Stimulated activated CD8-positive, alpha-beta memory T cell treated with anti-CD3 and anti-CD28 coated beads, Interleukin-7, amount 100 ng/mL, for 48 hours (primary cell): Measurements from ENCODE around the gene MED8.

Experiments
- DNase-seq, 2 donors: peaks; one replicate each; pipeline ENCODE4 v3.0.0-alpha.2; 2020; ENCODE audit warnings: low read depth in 1 of 2; ENCODE audit errors: extremely low read depth in 1 of 2

The MED8 gene

DNA sequence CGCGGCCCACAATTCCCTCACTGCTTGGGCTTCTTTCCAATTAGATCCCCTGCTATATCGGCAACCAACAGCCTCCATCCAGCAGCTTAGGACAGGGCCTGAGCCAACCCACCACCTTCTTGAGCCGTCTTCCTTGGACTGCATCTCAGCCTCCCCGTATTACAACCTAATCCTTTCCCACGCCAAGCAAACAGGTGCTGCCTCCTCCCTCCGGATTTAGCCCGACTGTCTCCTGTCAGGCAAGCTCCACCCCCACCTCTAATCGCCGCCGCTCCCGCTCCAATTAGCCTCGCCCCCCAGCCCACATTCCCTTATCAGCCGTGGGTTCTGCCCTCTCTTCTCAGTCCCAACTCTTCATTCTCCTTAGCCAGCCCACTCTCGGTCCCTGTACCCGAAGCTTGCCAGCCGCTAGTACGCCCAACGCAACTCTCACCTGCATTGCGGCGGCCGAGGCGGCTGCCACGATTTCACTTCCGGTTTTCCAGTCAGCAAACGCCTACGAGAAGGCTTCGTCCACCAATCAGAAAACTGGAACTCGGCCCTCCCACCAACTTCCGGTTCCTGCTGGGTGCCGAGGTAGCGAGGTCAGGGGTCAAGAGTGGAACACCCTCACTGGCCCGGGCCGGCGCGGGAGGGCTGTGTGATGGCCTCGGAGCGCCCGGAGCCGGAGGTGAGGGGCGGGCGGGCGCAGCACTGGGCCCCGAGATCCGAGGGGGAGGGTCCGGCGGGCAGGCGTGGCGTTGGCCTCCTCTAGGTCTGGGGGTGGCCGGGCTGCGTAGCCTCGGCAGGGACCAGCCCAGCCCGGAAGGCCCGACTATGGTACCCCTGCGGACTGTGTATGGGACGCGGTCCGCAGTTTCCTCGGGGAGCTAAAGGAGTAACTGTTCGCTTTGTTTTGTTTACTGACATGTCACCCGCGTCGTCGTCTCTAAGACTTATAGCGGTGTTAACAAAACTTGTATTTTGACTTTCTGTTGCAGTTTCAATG lies at the start of gene MED8, which contains the start of gene SZT2:
TSS of gene MED8 (minus strand) at position 475 of the 988 bp plus-strand sequence. CDS start at position 439, 36 bp downstream.
TSS of gene SZT2 (plus strand) at position 574 of the 988 bp plus-strand sequence. CDS start at position 644, 70 bp downstream.
- DNase-seq, result peak; percentile 84 to 91

DNA sequence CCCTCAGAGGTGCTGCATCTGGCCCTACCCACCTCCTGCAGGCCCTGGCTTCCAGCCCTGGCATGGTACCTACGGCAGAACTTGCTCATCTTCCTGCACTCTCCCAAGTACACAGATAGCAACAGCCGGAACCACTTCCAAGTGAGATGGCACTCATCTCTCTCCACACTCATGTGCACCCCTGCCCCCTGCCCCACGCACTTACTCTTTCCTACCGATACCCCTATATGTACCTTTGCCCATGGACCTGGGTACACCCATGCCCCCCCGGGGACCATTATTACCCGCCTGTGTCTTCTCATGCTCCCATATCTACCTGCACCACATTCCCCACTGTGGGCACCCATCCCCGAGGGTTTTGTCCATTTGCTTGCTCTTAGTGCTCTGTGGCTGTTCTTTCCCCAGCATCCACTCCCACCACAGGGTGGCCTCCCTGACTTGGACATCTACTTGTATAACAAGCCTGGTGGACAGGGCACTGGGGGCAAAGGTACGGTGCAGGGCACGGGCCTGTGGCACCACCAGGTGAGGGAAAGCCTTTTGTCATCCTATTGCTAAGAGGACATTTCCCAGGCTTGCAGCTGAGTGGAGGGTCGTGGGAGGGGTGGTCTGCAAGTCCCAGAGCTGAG lies 49.5 kb upstream of the MED8 start:
- no peak for DNase-seq

DNA sequence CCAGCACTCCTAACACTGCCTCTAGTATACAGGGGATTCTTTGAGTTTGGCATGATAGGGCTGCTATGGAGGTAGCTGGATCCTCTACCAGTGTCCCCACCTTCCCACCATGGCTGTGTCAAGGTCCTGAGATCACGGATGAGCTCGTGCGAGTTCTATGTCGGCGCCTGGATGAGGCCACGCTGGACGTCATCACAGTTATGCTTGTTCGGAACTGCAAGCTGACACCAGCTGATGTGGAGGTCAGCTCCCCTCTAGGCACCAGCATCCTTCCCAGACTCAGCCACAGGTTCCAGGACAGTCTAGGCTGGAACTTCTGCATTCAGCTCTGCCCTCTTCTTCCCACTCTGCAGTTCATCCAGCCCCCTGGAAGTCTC lies 49.0 kb upstream of the MED8 start:
- DNase-seq, result no peak

DNA sequence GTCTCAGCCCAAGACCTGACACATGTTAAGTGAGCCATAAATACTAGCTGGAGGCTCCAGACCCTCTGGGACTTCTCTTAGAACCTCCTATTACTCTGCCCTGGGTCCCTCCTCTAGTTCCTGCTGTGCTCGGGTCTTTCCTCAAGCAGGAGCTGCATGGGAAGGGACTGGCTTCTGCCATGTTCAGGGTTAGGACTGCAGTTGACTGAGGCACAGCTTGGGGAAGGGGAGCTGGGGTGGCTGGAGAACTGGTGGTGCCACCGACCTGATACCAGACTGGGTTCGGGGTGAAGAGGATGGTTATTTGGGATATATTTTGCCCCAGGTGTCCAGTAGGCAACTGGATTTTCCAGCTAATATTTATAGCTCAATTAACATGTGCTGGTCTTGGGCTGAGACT lies 48.4 kb upstream of the MED8 start:
- DNase-seq, result no peak

DNA sequence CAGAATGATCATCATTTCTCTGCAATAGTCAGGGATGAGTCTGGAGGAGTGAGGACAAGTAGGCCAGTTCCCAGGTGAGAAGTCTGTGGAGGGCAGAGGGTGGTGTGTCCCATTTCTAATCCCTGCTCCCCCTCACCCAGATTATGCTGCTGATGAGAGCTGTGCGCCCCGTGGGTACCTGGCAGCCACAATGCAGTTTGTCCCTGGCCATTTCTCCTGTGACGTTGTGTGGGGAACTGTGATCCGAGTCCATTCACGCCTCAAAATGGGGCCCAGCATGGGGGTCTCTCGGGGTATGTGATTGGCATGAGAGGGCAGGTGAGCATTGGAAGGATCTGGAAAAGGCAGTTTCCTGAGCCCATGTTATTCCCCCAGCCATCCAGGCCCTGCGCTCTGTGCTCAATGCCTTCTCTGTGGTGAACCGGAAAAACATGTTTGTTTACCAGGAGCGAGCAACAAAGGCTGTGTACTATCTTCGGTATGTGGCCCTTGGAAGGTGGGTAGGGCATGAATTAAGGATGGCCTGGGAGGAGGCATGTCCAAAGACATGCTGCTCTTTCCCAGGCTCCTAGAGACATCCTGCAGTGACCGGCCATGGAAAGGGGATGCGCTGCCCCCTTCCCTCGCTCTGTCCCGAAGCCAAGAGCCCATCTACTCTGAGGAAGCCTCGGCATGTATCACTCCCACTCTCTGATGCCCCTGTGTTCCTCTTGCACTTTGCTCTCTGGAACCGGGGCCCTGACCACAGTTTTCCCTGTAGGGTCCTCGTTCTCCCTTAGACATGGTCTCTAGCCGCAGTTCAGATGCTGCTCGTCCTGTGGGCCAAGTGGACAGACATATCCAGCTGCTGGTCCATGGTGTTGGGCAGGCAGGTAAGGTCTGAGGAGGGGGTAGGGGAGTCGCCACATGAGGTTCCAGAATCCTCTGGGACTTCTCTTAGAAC lies 47.7 kb upstream of the MED8 start:
- DNase-seq, result no peak

DNA sequence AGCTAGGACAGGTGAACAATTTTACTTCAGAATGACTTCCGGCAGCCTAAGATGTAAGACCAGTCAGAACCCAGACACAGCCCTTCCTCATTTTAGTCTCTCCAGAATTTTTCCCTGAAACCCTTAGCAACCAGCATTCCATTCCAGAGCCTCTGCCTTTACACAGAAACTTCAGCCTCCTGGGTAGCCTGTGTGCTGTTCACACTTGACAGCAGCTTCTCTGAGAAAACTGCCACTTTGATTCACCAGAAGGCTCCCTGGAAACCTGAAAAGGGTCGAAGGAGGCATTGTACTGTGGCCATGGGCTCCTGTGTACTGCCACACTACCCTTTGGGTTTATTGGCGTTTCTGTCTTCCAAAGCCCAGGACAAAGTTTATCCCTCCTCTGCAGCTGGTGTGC lies 46.8 kb upstream of the MED8 start:
- DNase-seq, result no peak

DNA sequence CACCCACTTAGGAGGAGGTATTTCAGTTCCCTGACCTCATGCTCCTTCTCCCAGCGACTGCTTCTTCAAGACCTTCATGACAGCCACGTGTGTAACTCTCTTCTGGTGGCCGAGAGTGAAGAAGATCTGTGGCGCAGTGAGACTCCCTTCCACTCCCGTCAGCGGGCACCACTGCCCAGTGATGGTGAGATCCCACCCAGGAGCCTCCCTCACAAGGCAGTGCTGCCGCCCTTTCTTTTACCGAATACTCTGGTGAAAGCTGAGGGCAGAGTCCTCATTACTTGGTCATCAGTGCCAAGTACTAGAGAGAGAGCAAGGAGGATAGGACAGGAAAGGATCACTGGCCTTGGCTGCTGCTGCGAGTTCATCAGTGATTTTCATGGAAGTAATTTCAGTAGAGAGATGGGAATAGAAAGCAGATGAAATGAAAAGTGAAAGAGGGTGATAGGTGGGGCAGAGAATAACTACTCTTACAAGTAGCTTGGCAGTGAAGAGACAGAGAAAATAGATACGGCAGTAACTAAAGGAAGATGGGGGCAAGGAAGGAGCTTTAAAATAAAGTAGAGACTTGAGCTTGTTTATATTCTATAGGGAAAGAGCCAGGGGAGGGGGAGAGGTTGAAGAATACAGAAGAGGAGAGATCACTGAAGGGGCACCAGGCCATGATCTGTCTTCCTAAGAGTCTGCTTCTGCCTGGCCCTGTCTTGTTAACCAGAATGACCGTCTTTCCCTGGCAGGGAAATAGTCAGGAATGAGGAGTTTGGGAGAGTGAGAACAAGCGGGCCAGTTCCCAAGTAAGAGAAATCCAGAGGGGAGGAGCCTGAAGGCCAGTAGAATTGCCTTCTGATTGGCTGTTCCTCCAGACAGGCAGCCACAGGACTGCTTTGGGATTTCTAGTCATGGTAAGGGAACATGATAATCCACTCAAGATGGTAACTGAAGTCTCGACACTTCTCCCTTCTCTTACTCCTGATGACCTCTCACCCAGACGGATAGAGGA lies 45.8 kb upstream of the MED8 start:
- no peak for DNase-seq

- no peak for DNase-seq
Observed at GRCh38 chr1:43434256-43434655, 44.7 kb upstream of the MED8 start.

- no peak for DNase-seq
Observed at GRCh38 chr1:43432907-43433306, 43.3 kb upstream of the MED8 start.

DNA sequence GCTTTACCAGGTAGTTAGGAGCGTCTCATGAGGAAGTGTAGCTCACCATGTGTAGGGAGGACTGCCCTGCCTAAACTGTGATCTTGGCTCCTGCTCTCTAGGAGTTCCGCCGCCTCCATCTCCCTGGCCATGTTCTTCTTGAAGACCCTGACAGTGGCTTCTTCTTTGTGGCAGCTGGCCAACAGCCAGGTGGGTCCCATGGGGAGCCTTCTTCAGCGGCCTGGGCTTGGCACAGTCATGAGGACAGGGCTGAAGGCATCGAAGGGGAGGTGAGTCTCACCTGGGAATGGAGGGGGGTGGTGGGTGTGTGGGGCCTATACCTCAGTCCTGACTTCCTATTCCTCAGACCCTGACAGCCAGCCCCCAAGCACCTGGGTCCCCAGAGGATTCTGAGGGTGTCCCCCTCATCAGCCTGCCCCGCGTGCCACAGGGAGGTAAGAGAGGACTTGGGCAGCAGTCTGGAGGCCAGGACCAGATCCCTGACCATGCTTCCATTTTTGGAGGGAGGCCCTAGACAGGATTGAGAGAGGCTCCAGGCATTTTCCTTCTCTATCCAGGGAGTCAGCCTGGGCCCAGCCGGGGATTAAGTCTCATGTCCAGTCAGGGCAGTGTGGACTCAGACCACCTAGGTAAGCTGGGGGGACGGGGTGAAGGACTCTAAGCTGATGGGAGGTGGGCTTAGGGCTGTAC lies 42.7 kb upstream of the MED8 start:
- no peak for DNase-seq

DNA sequence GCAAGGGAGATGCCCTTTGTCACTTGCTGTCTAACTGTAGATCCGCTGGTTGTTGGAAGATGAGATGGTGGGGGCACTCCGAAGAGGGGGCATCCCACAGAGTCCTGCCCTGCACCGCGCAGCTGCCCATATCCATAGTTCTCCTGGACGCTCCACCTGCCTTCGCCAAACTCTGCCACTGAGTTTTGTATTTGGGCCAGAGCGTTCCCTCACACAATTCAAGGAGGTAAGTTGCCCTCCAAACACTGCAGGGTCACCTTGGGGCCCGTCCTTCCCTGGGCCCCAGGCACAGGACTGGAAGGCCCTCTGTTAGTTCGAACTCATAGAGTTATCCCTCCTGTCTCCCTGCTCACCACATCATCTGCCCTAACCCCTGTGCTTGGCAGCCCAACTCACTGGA lies 42.1 kb upstream of the MED8 start:
- DNase-seq, result no peak

DNA sequence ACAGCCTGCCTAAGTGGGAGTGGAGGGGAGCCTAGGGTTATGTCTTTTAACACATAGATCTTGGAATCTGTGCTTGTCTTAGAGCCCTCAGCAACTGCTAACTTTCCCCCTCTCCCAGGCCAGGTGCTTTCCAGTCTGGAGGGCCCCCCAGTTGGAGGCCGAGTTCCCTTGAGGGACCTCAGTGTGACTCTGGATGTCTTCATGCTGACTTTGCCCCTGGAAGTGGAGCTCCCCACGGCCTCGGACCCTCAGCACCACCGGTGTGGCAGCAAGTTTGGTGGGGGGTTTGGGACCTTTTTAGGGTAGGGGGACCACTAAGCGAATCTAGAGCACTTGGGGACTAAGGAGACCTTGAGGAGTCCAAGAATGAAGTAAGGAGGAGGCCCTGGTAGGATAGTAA lies 41.2 kb upstream of the MED8 start:
- no peak for DNase-seq

DNA sequence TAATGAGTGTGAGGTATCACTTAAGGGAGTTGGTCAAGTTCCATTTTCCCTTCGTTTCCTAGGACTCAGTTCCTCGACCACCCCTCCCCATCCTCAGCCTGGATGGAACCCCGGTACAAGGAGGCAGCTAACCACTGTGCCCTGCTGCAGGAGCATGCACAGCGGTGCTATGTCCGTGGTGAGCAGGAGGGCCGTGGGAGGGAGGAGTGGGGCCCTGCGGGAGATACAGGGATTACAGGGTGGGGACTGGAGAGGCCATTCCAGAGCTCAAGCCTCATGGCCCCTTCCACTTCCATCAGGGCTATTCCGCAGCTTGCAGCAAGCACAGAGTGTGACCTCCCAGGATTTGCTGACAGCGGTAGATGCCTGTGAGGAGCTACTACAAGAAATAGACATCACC lies 38.3 kb upstream of the MED8 start:
- DNase-seq, result no peak

GRCh38 chr1:43427524-43427923 lies 37.9 kb upstream of the MED8 start:
- no peak for DNase-seq

- DNase-seq, result no peak
Observed at GRCh38 chr1:43426221-43426620, 36.6 kb upstream of the MED8 start.

DNA sequence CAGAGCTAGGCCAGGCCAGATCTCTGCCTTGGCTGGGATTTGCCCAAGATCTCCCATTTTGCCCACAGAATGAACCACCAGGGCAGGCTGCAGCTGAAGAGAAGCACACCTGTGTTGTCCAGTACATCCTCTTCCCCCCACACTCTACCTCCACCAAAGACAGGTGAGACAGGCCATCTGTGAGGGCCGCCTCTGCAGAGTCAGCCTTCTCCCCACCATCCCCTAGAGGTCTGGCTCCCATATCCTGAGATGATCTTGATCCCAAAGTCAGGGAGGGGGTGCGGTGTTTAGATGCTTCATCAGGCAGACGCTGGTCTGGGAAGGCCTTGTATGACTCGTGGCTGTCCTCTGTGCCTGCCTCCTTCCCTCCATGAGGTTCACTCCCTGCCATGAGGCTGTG lies 35.4 kb upstream of the MED8 start:
- no peak for DNase-seq

- peak in 1 of 2 donors; percentile 5 for DNase-seq
Observed at GRCh38 chr1:43423672-43424550, 34.3 kb upstream of the MED8 start.

GRCh38 chr1:43422995-43423671 lies 33.5 kb upstream of the MED8 start:
- DNase-seq, result no peak
